Anterior cingulate cortex (tissue), 58 donors: Measurements from ENCODE around the gene RSPO4.
A peak's percentile ranks its signal among the peaks of the same experiment; 100 is the strongest.

Experiments
- DNase-seq, 58 donors: peaks; one replicate each; lab custom pipeline; 2025; lab: John Stamatoyannopoulos, UW

The RSPO4 gene

GRCh38 chr20:972256-972655, 29.9 kb downstream of the RSPO4 start:
- DNase-seq: no peak

- no peak for DNase-seq
These were observed 30.8 kb downstream of the RSPO4 start for GRCh38 chr20:971346-971745.

- DNase-seq: no peak
These were observed 32.2 kb downstream of the RSPO4 start for GRCh38 chr20:969868-970267.

- DNase-seq: no peak
These were observed 34.0 kb downstream of the RSPO4 start for GRCh38 chr20:967796-968742.

- peak in 1 of 58 donors; percentile 1 for DNase-seq
These were observed 36.2 kb downstream of the RSPO4 start for GRCh38 chr20:965956-966355.

- DNase-seq: no peak
These were observed 38.3 kb downstream of the RSPO4 start for GRCh38 chr20:963795-964194.

- DNase-seq: no peak
These were observed 39.4 kb downstream of the RSPO4 start for GRCh38 chr20:962683-963082.

GRCh38 chr20:962223-962622, 39.9 kb downstream of the RSPO4 start:
- no peak for DNase-seq

GRCh38 chr20:961768-962167, 40.3 kb downstream of the RSPO4 start:
- DNase-seq: no peak

GRCh38 chr20:959996-960615, 42.0 kb downstream of the RSPO4 start:
- DNase-seq: no peak

- DNase-seq: no peak
These were observed 42.9 kb downstream of the RSPO4 start for GRCh38 chr20:958936-959815.

GRCh38 chr20:957544-957943, 44.6 kb downstream of the RSPO4 start:
- no peak for DNase-seq

GRCh38 chr20:956330-956951, 45.7 kb downstream of the RSPO4 start:
- DNase-seq: peak in 52 of 58 donors; percentile 3 to 79 (median 27)

- DNase-seq: no peak
These were observed 46.5 kb downstream of the RSPO4 start for GRCh38 chr20:955656-956055.

GRCh38 chr20:955111-955510, 47.0 kb downstream of the RSPO4 start:
- DNase-seq: no peak

GRCh38 chr20:953742-954141, 48.4 kb downstream of the RSPO4 start:
- no peak for DNase-seq

GRCh38 chr20:952196-952795, 49.8 kb downstream of the RSPO4 start:
- DNase-seq: no peak

- no peak for DNase-seq
These were observed 50.5 kb downstream of the RSPO4 start for GRCh38 chr20:951384-952169.

GRCh38 chr20:949717-950116, 52.4 kb downstream of the RSPO4 start:
- DNase-seq: no peak
